GM19468 (cell line): ENCODE results near the gene RNU7-1.

Source experiments
- ATAC-seq: cut with Tn5 transposase; IDR thresholded peaks from one replicate; pipeline ENCODE4 v1.9.1; 2021; ENCODE audit warnings: mild to moderate bottlenecking, moderate library complexity, moderate number of reproducible peaks; ENCODE audit not compliant: unreplicated experiment; ENCODE audit errors: extremely low read depth

Gene RNU7-1

DNA sequence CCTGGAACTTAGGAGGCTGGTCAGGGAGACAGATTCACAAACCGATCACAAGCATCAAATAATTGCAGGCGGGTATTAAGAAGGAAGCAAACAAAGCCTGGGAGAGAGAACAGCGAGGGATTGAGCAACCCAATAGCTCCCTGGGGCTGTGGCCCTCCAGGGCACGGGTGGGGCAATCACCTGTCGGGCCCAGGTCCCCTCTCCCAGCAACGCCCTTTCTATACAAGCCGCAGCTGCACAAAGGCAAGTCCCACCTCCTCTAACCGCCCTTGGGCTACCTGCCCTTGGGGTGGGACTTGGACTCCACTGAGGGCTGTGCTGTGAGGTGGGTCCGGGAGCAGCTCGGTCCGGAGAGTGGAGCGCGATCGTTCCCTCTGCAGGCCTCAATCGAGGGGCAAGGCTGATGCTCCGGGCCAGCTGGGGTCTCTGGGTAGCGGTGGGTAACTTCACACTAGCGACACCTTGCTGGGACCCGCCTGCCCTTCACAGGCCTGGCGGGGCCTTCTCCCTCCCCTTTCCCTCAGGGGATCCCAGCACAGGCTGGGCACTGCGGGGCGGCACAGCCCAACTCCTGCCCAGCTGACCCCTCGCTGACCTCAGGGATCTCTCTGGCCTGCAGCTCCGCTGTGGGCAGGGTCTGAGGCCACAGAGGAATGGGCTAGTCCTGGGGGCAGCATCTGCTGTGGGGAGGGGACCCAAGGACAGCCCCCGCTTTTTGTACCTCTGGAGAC lies 18.8 kb downstream of the RNU7-1 start:
- ATAC-seq: no peak

DNA sequence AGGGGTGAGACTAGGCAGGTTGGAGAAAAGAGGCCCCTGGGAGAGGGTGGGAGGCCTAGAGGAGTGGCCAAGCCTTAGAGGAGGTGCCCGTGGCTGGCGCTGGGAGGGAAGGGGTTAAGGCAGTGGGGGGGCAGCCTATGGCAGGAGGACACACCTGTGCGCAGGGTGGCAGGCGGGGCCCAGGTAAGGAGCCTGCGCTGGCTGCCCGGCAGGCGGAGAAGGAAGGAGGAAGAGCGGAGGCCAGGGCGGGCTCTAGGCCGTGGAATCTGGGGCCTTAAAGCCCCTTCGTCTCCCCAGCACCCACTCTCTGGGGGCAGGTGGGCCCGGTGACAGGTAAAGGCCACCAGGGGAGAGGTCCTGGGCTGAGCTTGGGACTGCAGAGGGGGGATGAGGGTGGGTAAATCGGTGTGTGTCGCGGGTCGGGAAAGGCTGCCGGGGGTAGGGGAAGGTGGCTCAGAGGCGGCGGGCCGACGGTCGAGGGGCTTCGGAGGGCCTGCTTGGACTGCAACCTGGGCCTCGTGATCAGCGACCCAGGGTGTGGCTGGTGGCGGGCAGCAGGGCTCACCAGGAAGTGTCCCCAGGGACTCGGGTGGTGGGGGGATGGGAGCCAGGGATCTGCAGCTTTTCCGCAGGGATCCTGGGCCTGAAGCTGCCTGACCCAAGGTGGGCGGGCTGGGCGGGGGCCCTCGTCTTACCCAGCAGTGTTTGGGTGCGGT lies 19.6 kb downstream of the RNU7-1 start:
- ATAC-seq: no peak

DNA sequence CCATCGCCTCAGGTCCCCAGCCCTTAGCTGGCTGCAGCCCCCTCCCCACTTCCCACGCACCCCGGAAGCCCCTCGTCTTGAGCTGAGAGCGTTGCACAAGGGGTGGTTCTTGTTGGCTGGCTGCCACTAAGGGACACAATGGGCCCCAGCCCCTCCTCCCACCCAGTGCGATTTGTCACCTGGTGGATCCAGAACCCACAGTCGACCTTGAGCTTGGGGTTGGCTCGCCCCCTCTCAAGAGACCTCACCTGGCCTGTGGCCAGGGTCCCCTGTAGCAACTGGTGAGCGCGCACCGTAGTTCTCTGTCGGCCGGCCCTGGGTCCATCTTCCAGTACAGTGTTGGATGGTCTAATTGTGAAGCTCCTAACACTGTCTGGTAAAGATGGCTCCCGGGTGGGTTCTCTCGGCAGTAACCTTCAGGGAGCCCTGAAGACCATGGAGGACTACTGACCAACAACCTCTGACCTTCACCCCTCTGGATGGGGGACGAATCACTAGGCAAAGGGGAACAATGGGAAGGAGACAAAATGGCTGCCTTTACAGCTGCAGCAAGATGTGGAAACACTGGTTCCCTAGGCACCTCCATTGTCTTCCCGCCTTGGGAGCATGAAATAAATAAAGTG lies 20.3 kb downstream of the RNU7-1 start:
- ATAC-seq: no peak

DNA sequence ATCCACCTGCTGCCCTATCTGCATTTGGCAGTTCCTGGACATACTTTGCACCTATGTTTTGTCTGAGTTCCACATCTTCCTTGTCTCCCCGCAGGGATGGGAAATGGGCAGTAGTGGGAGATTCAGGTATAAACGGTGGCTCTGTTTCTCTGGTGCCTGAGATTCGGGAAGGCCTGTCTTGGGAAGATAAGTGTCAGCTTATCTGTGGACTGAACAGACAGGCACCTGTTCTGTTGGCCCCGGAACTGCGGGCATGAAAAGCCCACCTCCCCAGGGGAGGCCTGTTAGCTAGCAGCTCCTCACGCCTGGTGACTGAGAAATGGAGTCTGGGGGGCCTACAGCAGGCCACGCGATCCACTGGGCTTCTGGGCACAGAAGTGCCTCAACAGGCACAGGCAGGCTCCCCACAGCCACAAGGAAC lies 21.0 kb downstream of the RNU7-1 start:
- no peak for ATAC-seq

DNA sequence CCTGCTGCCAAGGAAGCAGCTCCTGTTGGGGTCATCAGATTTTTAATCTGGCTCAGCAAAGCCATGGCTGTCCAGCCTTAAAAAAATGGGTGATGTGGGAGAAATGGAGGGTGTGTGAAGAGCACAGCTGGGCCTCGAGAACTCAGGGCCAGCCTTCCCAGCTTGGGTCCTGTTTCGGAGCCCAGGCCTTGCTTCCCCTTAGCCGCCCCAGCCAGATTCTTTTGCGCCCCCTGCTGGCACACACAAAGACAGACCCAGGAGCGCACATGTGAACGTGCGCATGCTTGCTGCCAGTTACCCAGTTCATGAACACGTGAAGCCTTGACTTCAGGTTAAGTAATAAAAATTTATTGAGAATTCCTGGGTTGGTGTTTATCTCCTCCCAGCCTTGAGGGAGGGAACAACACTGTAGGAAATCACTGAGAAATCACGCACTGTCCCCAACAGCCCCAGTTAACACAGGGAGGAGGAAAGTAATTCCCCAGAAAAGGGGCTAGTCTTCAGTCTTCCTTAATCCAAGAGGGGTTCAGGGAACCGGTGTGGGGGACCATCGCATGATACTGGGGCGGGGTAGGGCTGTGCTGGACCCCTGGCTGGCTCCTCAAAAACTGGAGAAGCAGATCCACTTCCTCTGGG lies 21.5 kb downstream of the RNU7-1 start:
- ATAC-seq: no peak

DNA sequence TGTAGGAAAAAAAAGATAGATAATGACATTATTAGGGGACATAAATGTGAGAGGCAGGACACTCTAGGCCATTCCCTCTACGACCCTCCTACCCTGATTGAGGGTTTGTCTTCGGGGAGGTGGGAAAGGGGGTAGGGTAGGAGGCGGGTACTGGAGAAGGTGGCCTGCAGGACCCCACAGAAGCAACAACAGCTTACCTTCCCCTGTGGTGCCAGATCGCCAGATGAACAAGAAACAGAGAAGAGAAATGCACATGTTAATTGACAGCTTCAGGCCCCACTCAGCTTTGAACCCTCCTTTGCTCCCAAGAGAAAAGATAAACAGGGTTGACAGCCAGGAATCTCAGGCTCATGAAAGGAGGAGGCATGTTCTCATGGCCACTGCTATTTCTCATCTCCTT lies 22.1 kb downstream of the RNU7-1 start:
- no peak for ATAC-seq

GRCh38 chr12:6966351-6966750 lies 22.7 kb downstream of the RNU7-1 start:
- ATAC-seq: no peak

DNA sequence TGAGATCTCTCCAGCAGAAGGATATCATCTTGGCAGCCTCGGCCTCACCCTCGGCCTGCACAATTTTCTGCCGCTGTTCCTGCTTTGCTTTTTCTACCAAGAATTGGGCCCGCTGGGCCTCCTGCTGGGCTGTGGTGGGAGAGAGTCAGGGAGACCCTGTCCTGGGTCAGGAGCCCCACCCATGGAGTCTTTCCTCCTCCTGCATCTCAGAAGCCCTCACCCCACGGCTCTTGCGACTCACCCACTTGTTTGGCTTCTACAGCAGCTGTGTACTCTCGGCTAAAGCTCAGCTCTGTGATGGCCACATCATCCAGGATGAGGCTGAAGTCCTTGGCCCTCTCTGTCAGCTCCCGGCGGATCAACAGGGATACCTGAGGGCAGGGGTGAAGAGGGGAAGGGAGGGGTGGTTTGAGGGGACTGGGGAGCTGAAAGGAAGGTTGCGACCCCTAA lies 24.1 kb downstream of the RNU7-1 start:
- ATAC-seq: no peak

DNA sequence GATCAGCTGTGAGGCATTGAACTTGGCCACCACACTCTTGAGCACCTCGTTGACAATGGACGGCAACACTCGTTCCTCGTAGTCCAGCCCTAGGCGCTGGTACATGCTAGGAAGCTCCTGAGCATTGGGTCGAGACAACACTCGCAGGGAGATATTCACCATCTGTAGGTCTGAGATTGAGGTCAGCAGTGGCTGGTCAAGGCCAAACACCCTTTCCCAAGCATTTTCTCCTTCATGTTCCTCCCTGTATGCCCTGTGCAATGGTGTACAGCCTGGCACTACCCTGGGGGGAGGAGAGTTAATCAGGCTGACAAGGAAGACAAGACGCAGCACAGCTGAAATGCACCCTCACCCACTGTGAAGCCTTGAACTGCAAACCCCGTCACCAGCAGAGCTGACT lies 24.8 kb downstream of the RNU7-1 start:
- no peak for ATAC-seq

DNA sequence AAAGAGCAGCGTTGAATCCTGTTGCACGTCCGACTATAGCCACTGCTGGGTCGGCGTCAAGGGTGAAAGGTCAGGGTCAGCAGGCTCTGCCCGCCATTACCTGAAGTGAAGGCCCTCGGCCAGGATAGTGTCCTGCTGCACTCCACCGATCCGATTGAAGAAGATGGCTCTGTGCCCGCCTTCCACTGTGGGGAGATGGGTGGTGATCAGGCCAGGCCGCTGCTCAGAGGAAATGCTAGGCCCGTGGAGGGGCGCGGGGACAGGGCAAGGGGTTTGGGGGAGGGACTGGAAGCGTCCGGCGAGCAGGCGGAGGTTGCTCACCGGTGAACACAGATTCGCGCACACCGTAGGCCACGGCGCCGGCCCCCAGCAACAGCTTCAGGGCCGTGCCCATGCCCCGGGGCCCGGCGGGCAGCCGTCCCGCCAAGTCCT lies 26.5 kb downstream of the RNU7-1 start:
- no peak for ATAC-seq

DNA sequence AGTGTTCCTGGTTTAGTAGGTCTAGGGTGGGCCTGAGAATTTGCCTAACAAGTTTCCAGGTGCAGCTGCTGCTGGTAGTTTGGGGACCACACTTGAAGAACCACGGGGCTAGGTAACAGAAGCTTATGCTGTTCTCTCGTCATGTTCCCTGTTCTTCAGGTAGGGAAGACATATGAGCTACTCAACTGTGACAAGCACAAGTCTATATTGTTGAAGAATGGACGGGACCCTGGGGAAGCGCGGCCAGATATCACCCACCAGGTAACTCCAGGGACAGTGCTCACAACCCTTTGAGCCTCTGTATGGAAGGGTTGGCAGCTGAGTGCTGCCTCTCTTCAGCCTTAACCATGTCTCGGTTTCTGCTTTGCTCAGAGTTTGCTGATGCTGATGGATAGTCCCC lies 30.6 kb downstream of the RNU7-1 start:
- ATAC-seq: no peak

DNA sequence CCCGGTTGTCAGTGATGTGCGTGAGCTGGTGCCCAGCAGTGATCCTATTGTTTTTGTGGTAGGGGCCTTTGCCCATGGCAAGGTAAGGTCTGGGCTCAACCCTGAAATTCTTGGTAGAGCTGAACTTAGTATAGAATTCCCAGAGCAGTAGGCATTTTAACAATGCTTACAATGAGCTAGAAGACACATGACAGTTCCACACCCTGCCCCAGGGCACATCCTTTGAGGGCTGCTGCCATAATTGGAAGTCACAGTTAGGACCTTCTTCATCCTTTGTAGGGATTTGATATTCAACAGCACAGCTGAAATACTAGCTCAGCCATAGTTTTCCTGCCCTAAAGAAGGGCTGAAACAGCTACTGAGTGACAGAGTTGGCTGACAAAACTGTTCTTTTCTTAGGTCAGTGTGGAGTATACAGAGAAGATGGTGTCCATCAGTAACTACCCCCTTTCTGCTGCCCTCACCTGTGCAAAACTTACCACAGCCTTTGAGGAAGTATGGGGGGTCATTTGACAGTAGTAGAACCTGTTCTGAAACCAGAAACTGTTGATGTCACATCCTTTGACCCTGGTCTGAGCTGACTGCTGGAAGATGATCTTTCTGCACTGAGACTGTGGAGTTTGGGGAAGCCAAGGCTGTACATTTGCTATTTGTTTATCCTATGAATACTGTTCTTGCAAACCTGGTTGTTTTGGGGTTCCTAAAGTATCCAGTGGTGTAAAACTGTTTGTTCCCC lies 31.8 kb downstream of the RNU7-1 start:
- no peak for ATAC-seq

- ATAC-seq: no peak
These were observed 34.0 kb downstream of the RNU7-1 start for GRCh38 chr12:6977653-6978052.

- ATAC-seq: no peak
These were observed 34.6 kb downstream of the RNU7-1 start for GRCh38 chr12:6978188-6978587.

DNA sequence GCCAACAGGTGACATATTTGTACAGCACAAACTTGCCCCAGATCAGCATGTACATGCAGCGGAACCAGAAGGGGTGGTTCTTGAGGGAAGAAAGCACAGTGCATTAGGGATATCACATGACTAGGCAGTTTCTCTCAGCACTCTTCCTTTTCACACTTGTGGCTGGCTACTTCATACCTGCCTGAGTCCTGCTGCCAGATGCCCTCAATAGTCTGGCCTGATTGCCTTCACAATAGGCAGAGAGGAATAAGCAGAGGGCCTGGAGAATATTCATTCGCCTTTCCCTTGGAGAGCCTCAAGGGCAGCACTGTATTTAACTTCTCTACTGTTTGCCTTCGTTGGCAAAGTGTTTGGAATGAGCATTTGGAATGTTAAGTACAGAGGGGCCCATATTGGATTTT lies 35.0 kb downstream of the RNU7-1 start:
- no peak for ATAC-seq

DNA sequence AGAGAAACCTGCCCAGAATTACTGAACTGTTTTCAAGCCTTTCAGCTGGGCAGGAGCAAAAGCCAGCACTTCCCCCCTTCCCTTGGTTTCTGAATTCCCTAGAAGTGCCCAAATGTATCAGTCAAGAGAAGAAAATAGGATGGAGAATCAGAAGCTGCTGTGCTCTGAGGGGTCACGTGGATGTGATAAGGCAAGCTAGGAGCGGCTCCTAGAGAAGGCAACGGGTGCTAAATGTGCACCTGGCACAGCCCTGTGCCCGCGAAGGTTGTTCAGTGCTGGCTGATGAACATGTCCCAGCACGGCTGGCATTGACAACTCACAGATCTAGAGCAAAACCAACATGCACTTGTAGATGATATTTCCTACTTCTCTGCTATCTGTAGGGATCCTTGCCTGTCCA lies 35.4 kb downstream of the RNU7-1 start:
- no peak for ATAC-seq

GRCh38 chr12:6979453-6979852 lies 35.8 kb downstream of the RNU7-1 start:
- ATAC-seq: no peak

- ATAC-seq: no peak
These were observed 36.5 kb downstream of the RNU7-1 start for GRCh38 chr12:6980075-6980474.

DNA sequence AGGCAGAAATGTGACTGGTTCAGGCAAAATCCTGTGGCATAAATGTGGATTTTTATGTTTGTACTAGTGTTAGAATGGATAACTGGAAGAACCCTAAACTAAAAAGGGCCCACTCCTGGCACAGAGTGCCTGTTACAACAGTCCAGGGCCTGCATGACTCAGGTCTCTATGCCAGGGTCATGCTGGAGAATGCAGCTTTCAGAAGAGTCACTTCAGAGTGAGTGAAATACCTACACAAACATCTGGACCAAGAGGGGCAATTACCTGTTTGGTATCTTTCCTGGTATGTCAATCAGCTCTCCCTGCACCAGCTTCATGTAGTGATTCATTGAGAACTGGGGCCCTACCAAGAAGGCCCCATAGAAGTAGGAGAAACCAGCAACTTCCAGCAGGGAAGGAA lies 37.1 kb downstream of the RNU7-1 start:
- ATAC-seq: no peak
